SK-N-SH (cell line): ENCODE measurements around the gene KRT74. TPM values are rescaled to one million over a fixed set of nuclear protein-coding genes. Genes with fewer than 3 reads are reported as not detected.

Source experiments
- CTCF ChIA-PET: fragments of 300-600, 350-600 bp; formaldehyde crosslinking; extraction: SDS; loops from one replicate; lab custom pipeline; 2021; lab: Yijun Ruan, JAX
- POLR2A ChIA-PET: fragments of 350-600 bp; sonication (Branson Sonifier 250); formaldehyde crosslinking; extraction: SDS; loops from one replicate; lab custom pipeline; 2020; ENCODE audit warnings: antibody characterized with exemption, inconsistent platforms; lab: Yijun Ruan, JAX
- DNase-seq: peaks from one replicate; pipeline ENCODE4 v3.0.0; 2012
- H2AFZ ChIP-seq: fragments of 200-600 bp; sonication (generic); 2 replicates; pipeline ENCODE4 v1.8.1; 2016; ENCODE audit warnings: antibody characterized with exemption, mild to moderate bottlenecking, low read depth
- H3F3A ChIP-seq: fragments of 200-600 bp; sonication (generic); replicated peaks from 2 replicates; pipeline ENCODE3; 2016; ENCODE audit warnings: antibody characterized with exemption, mild to moderate bottlenecking; ENCODE audit not compliant: insufficient read depth
- H3K27ac ChIP-seq, 2 experiments: fragments of 200-500 bp in 1 of 2; fragments of 200-600 bp in 1 of 2; sonication (Bioruptor generic) in 1 of 2; sonication (generic), shearing (Covaris generic) in 1 of 2; 2 replicates each; pipeline versions ENCODE4 v1.5.1 to v1.6.1; 2014 to 2016; ENCODE audit warnings: low read depth in 2 of 2, inconsistent platforms in 1 of 2, low read length in 1 of 2, mild to moderate bottlenecking in 1 of 2, mixed read lengths in 1 of 2
- H3K27me3 ChIP-seq: fragments of 200-600 bp; sonication (generic), shearing (Covaris generic); 2 replicates; pipeline ENCODE4 v1.6.1; 2016; ENCODE audit warnings: mixed run types; ENCODE audit not compliant: insufficient read depth
- H3K36me3 ChIP-seq, 2 experiments: fragments of 200-500 bp in 1 of 2; fragments of 200-600 bp in 1 of 2; sonication (Bioruptor generic) in 1 of 2; sonication (generic) in 1 of 2; replicated peaks in 1 of 2; 2 replicates each; pipeline versions ENCODE3 to v1.5.1; 2014 to 2016; ENCODE audit warnings: low read length in 1 of 2, mild to moderate bottlenecking in 1 of 2; ENCODE audit not compliant: insufficient read depth in 2 of 2, control insufficient read depth in 1 of 2
- H3K4me1 ChIP-seq, 2 experiments: fragments of 200-500 bp in 1 of 2; fragments of 200-600 bp in 1 of 2; sonication (Bioruptor generic) in 1 of 2; sonication (generic), shearing (Covaris generic) in 1 of 2; 2 replicates each; pipeline versions ENCODE4 v1.5.1 to v1.6.1; 2014 to 2016; ENCODE audit warnings: low read depth in 1 of 2, low read length in 1 of 2, mixed run types in 1 of 2; ENCODE audit not compliant: insufficient read depth in 2 of 2, control insufficient read depth in 1 of 2
- H3K4me2 ChIP-seq: fragments of 200-600 bp; sonication (generic), shearing (Covaris generic); 2 replicates; pipeline ENCODE4 v1.6.1; 2017; ENCODE audit warnings: mixed run types
- H3K4me3 ChIP-seq, 2 experiments: fragments of 200-500 bp in 1 of 2; fragments of 200-600 bp in 1 of 2; sonication (Bioruptor generic) in 1 of 2; sonication (generic), shearing (Covaris generic) in 1 of 2; 2 replicates each; pipeline versions ENCODE4 v1.5.1 to v1.8.1; 2014 to 2016; ENCODE audit warnings: low read depth in 2 of 2, inconsistent platforms in 1 of 2, low read length in 1 of 2, mild to moderate bottlenecking in 1 of 2, mixed read lengths in 1 of 2, moderate library complexity in 1 of 2
- H3K79me2 ChIP-seq: fragments of 200-600 bp; sonication (generic); 2 replicates; pipeline ENCODE4 v1.8.1; 2017; ENCODE audit warnings: mild to moderate bottlenecking; ENCODE audit not compliant: insufficient read depth
- H3K9ac ChIP-seq: fragments of 200-600 bp; sonication (generic); 2 replicates; pipeline ENCODE4 v1.6.1; 2017; ENCODE audit warnings: mixed run types
- H3K9me2 ChIP-seq: fragments of 200-600 bp; sonication (generic); 2 replicates; pipeline ENCODE4 v1.6.1; 2017; ENCODE audit warnings: mixed run types
- H3K9me3 ChIP-seq: fragments of 200-600 bp; sonication (generic); 2 replicates; pipeline ENCODE4 v1.6.1; 2017; ENCODE audit warnings: mixed run types, mild to moderate bottlenecking, moderate library complexity
- H4K20me1 ChIP-seq: fragments of 200-600 bp; sonication (generic); 2 replicates; pipeline ENCODE4 v1.6.1; 2017; ENCODE audit warnings: mild to moderate bottlenecking, mixed run types; ENCODE audit not compliant: insufficient read depth
- FOXM1 ChIP-seq: IDR thresholded peaks from 2 replicates; pipeline ENCODE4 v1.4.0; 2012; ENCODE audit warnings: low read depth, mild to moderate bottlenecking
- MEF2A ChIP-seq: IDR thresholded peaks from 2 replicates; pipeline ENCODE4 v1.4.0; 2012; ENCODE audit warnings: low read depth, borderline replicate concordance
- PBX3 ChIP-seq: IDR thresholded peaks from 2 replicates; pipeline ENCODE4; 2012
- RCOR1 ChIP-seq: fragments of 150-350 bp; IDR thresholded peaks from 2 replicates; pipeline ENCODE4 v1.6.1; 2017; ENCODE audit warnings: antibody characterized with exemption, low read length
- TCF12 ChIP-seq: IDR thresholded peaks from 2 replicates; pipeline ENCODE4 v1.4.0; 2012
- WGBS: methylation state at CpG from one replicate; pipeline ENCODE4 v1.1.6; 2017; ENCODE audit warnings: low lambda C conversion rate; 5-methylcytosine and 5-hydroxymethylcytosine counted together
- polyA plus RNA-seq, 3 experiments: library from polyadenylated mRNA; depleted of rRNA; stranded (reverse); fragments of >200 nt; gene quantifications; 2 replicates each; pipeline ENCODE4 v1.2.3, GENCODE V29; 2012
- TF ChIP-seq, protein P1 (sequence below): fragments of 200-600 bp; sonication (generic); IDR thresholded peaks from 2 replicates; pipeline ENCODE4 v1.6.1; 2017; ENCODE audit warnings: antibody characterized with exemption, mild to moderate bottlenecking, moderate library complexity
- TF ChIP-seq, protein P2 (sequence below): IDR thresholded peaks from 2 replicates; pipeline ENCODE4 v1.4.0; 2012; ENCODE audit warnings: low read depth, borderline replicate concordance
- TF ChIP-seq, protein P3 (sequence below): fragments of 150-350 bp; IDR thresholded peaks from 2 replicates; pipeline ENCODE4 v1.6.1; 2017; ENCODE audit warnings: antibody characterized with exemption, low read length, low read depth, borderline replicate concordance

The KRT74 gene
- polyA plus RNA-seq, 1 of the 3 experiments (the other 2 are of a cell fraction), result not detected

GRCh38 chr12:52615208-52615868 is 41.7 kb upstream of the KRT74 start (continued):
- TF ChIP-seq, protein P1, sequence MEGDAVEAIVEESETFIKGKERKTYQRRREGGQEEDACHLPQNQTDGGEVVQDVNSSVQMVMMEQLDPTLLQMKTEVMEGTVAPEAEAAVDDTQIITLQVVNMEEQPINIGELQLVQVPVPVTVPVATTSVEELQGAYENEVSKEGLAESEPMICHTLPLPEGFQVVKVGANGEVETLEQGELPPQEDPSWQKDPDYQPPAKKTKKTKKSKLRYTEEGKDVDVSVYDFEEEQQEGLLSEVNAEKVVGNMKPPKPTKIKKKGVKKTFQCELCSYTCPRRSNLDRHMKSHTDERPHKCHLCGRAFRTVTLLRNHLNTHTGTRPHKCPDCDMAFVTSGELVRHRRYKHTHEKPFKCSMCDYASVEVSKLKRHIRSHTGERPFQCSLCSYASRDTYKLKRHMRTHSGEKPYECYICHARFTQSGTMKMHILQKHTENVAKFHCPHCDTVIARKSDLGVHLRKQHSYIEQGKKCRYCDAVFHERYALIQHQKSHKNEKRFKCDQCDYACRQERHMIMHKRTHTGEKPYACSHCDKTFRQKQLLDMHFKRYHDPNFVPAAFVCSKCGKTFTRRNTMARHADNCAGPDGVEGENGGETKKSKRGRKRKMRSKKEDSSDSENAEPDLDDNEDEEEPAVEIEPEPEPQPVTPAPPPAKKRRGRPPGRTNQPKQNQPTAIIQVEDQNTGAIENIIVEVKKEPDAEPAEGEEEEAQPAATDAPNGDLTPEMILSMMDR, result no peak

GRCh38 chr12:52614381-52615207 is 41.0 kb upstream of the KRT74 start:
- whole genome bisulfite sequencing, result 15% methylated on average over 10 of the region's 10 CpGs
- no peaks in the 10 kb centered on the region for H3K9me2 ChIP-seq
- ChIA-PET CTCF (no interaction called here), POLR2A (no interaction called here)
- H3K27me3 ChIP-seq, result peaks cover 73% of the 10 kb centered on the region; the same call in 1 of the 2 replicates
- H2AFZ ChIP-seq, result no peak overlapping the region
- H3K4me1 ChIP-seq, result no peaks in the 10 kb centered on the region
- no peak overlapping the region for H3K4me3 ChIP-seq
- no peaks in the 10 kb centered on the region for H3K9me3 ChIP-seq
- H3K9ac ChIP-seq, result no peak overlapping the region
- no peaks in the 10 kb centered on the region for H3K36me3 ChIP-seq
- no peak for DNase-seq
- H3F3A ChIP-seq, result no peaks in the 10 kb centered on the region
- no peak overlapping the region for H3K4me2 ChIP-seq
- TF ChIP-seq FOXM1 (no peak), RCOR1 (no peak), TCF12 (no peak), MEF2A (no peak), PBX3 (no peak)
- TF ChIP-seq, protein P2, sequence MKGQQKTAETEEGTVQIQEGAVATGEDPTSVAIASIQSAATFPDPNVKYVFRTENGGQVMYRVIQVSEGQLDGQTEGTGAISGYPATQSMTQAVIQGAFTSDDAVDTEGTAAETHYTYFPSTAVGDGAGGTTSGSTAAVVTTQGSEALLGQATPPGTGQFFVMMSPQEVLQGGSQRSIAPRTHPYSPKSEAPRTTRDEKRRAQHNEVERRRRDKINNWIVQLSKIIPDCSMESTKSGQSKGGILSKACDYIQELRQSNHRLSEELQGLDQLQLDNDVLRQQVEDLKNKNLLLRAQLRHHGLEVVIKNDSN, result no peak
- TF ChIP-seq, protein P3, sequence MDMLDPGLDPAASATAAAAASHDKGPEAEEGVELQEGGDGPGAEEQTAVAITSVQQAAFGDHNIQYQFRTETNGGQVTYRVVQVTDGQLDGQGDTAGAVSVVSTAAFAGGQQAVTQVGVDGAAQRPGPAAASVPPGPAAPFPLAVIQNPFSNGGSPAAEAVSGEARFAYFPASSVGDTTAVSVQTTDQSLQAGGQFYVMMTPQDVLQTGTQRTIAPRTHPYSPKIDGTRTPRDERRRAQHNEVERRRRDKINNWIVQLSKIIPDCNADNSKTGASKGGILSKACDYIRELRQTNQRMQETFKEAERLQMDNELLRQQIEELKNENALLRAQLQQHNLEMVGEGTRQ, result no peak
- no peaks in the 10 kb centered on the region for H4K20me1 ChIP-seq
- no peak overlapping the region for H3K27ac ChIP-seq
- no peaks in the 10 kb centered on the region for H3K79me2 ChIP-seq
